ENCODE measurements around the gene PCDHA3.
"Not testable (repeated sequence)": the region's sequence is repeated elsewhere in the genome, so short reads cannot be mapped to it uniquely, and the experiment has no call there.

Gene PCDHA3

DNA sequence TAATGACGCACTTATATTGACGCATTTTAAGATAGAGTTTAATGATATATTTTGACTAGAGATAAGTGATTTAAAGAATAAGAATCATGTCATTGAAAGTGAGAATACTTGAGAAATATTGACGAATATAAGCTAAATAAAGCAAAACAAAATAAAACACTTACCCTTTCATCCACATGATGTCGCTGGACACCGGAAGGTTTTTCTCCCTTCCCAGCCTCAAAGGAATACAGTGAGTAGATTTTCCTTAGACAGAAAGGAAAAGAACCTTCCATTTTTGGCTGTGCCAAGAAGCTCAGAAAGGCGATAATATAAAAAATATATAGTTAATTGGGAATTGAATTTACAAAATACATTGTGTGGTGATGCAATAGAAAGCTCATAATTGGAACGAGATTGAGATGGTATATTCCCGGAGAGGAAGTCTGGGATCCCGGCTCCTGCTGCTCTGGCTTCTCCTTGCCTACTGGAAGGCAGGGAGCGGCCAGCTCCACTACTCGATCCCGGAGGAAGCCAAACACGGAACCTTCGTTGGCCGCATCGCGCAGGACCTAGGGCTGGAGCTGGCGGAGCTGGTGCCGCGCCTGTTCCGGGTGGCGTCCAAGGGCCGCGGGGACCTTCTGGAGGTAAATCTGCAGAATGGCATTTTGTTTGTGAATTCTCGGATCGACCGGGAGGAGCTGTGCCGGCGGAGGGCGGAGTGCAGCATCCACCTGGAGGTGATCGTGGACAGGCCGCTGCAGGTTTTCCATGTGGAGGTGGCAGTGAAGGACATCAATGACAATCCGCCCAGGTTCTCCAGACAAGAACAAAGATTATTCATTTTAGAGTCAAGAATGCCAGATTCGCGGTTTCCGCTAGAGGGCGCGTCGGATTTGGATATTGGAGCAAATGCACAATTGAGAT lies 20.8 kb downstream of the PCDHA3 start, which contains the start of gene PCDHA5:
Gene PCDHA5 (plus strand): TSS at position 239 of the 906 bp plus-strand sequence.
- DNase-seq, result no peak

DNA sequence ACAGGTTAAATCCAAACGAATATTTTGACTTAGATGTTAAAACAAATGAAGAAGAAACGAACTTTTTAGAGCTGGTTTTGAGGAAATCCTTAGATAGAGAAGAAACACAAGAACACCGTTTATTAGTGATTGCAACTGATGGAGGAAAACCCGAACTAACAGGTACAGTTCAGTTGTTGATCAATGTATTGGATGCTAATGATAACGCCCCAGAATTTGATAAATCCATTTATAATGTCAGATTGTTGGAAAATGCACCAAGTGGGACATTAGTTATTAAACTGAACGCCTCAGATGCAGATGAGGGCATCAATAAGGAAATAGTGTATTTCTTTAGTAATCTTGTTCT lies 21.4 kb downstream of the PCDHA3 start:
- DNase-seq, result no peak

DNA sequence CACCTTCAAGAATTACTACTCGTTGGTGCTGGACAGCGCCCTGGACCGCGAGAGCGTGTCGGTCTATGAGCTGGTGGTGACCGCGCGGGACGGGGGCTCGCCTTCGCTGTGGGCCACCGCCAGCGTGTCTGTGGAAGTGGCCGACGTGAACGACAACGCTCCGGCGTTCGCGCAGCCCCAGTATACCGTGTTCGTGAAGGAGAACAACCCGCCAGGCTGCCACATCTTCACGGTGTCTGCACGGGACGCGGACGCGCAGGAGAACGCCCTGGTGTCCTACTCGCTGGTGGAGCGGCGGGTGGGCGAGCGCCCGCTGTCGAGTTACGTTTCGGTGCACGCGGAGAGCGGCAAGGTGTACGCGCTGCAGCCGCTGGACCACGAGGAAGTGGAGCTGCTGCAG lies 22.1 kb downstream of the PCDHA3 start:
- DNase-seq, result not testable (repeated sequence)

DNA sequence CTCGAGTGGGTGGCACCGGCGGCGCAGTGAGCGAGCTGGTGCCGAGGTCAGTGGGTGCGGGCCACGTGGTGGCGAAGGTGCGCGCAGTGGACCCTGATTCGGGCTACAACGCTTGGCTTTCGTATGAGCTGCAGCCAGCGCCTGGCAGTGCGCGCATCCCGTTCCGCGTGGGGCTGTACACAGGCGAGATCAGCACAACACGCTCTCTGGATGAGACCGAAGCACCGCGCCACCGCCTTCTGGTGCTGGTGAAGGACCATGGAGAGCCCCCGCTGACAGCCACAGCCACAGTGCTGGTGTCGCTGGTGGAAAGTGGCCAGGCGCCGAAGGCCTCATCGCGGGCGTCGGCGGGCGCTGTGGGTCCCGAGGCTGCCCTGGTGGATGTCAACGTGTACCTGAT lies 22.6 kb downstream of the PCDHA3 start:
- no peak for DNase-seq

DNA sequence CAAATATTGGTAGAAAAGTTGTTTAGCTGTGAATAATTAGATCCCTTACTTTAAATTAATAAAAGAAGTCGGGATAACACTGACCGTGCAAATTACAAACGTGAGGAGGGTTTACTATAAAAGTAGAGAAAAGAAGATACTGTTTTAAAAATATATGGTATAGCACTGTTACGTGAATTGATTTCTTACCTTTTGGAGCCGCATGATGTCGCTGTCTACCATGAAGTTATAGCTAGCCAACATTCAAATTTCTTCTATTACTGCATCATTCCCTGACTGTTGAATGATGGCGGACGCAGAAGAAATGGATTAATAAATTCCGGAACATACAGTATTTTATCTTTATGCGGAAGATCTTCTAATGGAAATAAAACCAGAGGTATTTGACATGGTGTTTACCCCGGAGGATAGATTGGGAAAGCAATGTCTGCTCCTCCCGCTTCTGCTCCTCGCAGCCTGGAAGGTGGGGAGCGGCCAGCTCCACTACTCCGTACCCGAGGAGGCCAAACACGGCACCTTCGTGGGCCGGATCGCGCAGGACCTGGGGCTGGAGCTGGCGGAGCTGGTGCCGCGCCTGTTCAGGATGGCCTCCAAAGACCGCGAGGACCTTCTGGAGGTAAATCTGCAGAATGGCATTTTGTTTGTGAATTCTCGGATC lies 27.0 kb downstream of the PCDHA3 start, which contains the start of gene PCDHA6:
Gene PCDHA6 (plus strand): TSS at position 257 of the 658 bp plus-strand sequence. CDS start 132 bp downstream, at position 389.
- no peak for DNase-seq

DNA sequence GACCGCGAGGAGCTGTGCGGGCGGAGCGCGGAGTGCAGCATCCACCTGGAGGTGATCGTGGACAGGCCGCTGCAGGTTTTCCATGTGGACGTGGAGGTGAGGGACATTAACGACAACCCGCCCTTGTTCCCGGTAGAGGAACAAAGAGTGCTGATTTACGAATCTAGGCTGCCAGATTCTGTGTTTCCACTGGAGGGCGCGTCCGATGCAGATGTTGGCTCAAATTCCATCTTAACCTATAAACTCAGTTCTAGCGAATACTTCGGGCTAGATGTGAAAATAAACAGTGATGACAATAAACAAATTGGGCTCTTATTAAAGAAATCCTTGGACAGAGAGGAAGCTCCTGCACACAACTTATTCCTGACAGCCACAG lies 27.5 kb downstream of the PCDHA3 start:
- DNase-seq, result no peak

DNA sequence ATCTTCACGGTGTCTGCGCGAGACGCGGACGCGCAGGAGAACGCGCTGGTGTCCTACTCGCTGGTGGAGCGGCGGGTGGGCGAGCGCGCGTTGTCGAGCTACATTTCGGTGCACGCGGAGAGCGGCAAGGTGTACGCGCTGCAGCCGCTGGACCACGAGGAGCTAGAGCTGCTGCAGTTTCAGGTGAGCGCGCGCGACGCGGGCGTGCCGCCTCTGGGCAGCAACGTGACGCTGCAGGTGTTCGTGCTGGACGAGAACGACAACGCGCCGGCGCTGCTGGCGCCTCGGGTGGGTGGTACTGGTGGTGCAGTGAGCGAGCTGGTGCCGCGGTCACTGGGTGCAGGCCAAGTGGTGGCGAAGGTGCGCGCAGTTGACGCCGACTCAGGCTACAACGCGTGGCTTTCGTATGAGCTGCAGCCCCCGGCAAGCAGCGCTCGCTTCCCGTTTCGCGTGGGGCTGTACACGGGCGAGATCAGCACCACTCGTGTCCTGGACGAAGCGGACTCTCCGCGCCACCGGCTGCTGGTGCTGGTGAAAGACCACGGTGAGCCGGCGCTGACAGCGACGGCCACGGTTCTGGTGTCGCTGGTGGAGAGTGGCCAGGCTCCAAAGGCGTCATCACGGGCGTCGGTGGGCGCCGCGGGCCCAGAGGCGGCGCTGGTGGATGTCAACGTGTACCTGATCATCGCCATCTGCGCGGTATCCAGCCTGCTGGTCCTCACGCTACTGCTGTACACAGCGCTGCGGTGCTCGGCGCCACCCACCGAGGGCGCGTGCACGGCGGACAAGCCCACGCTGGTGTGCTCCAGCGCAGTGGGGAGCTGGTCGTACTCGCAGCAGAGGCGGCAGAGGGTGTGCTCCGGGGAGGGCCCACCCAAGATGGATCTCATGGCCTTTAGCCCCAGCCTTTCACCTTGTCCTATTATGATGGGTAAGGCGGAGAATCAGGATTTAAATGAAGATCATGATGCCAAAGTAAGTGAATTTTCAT lies 28.9 kb downstream of the PCDHA3 start:
- DNase-seq, result not testable (repeated sequence)

DNA sequence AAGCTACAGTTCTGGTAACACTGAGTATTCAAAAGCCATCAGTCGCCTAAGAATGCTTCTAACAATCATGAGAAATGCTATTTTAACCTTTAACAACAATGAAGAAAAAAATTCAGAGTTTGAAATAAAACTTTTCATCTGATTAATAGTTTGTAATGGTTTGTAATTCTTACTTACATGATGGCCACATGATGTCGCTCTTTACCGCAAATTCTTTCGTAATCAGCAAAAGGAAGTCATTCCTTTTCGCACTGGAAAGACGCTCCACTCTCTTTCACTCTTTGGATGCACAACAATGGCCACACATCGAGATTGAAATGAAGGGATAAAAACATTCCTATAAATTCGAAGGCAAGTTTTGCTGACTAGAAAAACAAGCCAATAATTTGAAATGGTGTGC lies 33.1 kb downstream of the PCDHA3 start, which contains the start of gene PCDHA7:
Gene PCDHA7 (plus strand): TSS at position 277 of the 400 bp plus-strand sequence. CDS start 115 bp downstream, at position 392.
- DNase-seq, result no peak

DNA sequence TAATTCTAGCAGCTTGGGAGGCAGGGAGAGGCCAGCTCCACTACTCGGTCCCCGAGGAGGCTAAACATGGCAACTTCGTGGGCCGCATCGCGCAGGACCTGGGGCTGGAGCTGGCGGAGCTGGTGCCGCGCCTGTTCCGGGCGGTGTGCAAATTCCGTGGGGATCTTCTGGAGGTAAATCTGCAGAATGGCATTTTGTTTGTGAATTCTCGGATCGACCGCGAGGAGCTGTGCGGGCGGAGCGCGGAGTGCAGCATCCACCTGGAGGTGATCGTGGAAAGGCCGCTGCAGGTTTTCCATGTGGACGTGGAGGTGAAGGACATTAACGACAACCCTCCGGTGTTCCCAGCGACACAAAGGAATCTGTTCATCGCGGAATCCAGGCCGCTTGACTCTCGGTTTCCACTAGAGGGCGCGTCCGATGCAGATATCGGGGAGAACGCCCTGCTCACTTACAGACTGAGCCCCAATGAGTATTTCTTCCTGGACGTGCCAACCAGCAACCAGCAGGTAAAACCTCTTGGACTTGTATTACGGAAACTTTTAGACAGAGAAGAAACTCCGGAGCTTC lies 33.7 kb downstream of the PCDHA3 start:
- DNase-seq, result not testable (repeated sequence)

DNA sequence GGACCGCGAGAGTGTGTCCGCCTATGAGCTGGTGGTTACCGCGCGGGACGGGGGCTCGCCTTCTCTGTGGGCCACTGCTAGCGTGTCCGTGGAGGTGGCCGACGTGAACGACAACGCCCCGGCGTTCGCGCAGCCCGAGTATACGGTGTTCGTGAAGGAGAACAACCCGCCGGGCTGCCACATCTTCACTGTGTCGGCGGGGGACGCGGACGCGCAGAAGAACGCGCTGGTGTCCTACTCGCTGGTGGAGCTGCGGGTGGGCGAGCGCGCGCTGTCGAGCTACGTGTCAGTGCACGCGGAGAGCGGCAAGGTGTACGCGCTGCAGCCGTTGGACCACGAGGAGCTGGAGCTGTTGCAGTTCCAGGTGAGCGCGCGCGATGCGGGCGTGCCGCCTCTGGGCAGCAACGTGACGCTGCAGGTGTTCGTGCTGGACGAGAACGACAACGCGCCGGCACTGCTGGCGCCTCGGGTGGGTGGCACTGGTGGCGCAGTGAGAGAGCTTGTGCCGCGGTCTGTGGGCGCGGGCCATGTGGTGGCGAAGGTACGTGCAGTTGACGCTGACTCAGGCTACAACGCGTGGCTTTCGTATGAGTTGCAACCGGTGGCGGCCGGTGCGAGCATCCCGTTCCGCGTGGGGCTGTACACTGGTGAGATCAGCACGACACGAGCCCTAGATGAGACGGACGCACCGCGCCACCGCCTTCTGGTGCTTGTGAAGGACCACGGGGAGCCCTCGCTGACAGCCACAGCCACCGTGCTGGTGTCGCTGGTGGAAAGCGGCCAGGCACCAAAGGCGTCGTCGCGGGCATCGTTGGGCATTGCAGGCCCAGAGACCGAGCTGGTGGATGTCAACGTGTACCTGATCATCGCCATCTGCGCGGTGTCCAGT lies 35.0 kb downstream of the PCDHA3 start:
- DNase-seq, result no peak

DNA sequence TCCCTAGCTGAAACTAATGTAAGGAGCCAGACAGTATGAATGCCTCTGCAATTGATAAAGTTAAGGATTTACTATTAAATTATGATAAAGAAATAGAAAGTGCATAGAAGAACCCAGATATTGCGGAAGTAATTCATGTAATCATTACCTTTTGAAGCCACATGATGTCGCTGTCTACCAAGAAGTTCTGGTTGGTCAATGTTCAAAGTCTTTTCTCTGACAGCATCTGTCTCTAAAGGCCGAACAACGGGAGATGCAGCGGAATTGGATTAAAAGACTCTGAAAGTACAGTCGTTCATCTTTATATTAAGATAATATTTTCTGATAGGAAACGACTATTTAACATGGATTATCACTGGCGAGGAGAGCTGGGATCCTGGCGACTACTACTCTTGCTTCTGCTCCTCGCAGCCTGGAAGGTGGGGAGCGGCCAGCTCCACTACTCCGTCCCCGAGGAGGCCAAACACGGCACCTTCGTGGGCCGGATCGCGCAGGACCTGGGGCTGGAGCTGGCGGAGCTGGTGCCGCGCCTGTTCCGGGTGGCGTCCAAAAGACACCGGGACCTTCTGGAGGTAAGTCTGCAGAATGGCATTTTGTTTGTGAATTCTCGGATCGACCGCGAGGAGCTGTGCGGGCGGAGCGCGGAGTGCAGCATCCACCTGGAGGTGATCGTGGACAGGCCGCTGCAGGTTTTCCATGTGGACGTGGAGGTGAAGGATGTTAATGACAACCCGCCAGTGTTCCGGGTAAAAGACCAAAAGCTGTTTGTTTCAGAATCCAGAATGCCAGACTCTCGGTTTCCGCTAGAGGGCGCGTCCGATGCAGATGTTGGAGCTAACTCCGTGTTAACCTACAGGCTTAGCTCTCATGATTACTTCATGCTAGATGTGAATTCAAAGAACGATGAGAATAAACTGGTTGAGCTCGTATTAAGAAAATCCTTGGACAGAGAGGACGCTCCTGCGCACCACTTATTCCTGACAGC lies 40.4 kb downstream of the PCDHA3 start, which contains the start of gene PCDHA8:
Gene PCDHA8 (plus strand): TSS at position 210 of the 985 bp plus-strand sequence. CDS start 135 bp downstream, at position 345.
- DNase-seq, result no peak

DNA sequence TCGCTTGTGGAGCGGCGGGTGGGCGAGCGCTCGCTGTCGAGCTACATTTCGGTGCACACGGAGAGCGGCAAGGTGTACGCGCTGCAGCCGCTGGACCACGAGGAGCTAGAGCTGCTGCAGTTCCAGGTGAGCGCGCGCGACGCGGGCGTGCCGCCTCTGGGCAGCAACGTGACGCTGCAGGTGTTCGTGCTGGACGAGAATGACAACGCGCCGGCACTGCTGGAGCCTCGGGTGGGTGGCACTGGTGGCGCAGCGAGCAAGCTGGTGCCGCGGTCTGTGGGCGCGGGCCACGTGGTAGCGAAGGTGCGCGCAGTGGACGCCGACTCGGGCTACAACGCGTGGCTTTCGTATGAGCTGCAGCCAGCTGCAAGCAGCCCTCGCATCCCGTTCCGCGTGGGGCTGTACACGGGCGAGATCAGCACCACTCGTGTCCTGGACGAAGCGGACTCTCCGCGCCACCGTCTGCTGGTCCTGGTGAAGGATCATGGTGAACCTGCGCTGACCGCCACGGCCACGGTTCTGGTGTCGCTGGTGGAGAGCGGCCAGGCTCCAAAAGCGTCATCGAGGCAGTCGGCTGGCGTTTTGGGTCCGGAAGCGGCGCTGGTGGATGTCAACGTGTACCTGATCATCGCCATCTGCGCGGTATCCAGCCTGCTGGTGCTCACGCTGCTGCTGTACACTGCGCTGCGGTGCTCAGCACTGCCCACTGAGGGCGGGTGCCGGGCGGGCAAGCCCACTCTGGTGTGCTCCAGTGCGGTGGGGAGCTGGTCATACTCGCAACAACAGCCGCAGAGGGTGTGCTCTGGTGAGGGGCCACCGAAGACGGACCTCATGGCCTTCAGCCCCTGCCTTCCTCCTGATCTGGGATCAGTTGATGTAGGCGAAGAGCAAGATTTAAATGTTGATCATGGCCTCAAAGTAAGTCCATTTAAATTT lies 42.2 kb downstream of the PCDHA3 start:
- no peak for DNase-seq

DNA sequence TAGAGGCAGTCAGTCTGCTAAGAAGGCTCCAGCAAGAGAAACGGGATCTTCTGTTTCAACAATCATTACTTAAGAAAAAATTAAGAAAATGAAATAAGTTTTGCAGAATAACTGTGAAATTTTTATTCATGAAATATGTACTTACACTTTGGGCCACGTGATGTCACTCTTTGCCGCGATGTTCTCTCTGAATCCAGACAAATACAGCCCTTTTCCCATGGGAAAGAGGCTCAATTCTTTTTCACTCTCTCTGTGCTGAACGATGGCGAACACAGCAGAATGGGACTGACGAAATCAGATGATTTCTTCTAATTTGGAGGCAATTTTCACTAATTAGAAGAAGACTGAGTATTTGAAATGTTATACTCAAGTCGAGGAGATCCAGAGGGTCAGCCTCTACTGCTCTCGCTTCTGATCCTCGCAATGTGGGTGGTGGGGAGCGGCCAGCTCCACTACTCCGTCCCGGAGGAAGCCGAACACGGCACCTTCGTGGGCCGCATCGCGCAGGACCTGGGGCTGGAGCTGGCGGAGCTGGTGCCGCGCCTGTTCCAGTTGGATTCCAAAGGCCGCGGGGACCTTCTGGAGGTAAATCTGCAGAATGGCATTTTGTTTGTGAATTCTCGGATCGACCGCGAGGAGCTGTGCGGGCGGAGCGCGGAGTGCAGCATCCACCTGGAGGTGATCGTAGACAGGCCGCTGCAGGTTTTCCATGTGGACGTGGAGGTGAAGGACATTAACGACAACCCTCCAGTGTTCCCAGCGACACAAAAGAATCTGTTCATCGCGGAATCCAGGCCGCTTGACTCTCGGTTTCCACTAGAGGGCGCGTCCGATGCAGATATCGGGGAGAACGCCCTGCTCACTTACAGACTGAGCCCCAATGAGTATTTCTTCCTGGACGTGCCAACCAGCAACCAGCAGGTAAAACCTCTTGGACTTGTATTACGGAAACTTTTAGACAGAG lies 47.6 kb downstream of the PCDHA3 start, which contains the start of gene PCDHA9:
Gene PCDHA9 (plus strand): TSS at position 244 of the 964 bp plus-strand sequence. CDS start 114 bp downstream, at position 358.
- not testable (repeated sequence) for DNase-seq

DNA sequence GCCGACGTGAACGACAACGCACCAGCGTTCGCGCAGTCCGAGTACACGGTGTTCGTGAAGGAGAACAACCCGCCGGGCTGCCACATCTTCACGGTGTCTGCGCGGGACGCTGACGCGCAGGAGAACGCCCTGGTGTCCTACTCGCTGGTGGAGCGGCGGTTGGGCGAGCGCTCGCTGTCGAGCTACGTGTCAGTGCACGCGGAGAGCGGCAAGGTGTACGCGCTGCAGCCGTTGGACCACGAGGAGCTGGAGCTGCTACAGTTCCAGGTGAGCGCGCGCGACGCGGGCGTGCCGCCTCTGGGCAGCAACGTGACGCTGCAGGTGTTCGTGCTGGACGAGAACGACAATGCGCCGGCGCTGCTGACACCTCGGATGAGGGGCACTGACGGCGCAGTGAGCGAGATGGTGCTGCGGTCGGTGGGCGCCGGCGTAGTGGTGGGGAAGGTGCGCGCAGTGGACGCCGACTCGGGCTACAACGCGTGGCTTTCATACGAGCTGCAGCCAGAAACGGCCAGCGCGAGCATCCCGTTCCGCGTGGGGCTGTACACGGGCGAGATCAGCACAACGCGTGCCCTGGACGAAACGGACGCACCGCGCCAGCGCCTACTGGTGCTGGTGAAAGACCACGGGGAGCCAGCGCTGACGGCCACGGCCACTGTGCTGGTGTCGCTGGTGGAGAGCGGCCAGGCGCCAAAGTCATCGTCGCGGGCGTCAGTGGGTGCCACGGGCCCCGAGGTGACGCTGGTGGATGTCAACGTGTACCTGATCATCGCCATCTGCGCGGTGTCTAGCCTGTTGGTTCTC lies 49.2 kb downstream of the PCDHA3 start:
- DNase-seq, result not testable (repeated sequence)
